HepG2 (cell line): Measurements from ENCODE around the gene NFATC1. TPM values are rescaled to one million over a fixed set of nuclear protein-coding genes. Genes with fewer than 3 reads are reported as not detected.

Experiments used
- ATAC-seq: fragments of 200-7000 bp; cut with Tn5 transposase; 3 replicates; pipeline ENCODE4 v1.9.1; 2020; ENCODE audit warnings: mild to moderate bottlenecking, moderate library complexity
- BruUV-seq: library from RNA; stranded (reverse); fragments of 400-500 nt; replicated peaks from 2 replicates; lab custom pipeline; 2021; lab: Mats Ljungman, UMichigan
- CTCF ChIA-PET: fragments of 300-600 bp; formaldehyde crosslinking; extraction: SDS; loops from one replicate; lab custom pipeline; 2021; ENCODE audit warnings: low total read pairs, inconsistent platforms, low intra/inter-chr PET ratio; lab: Yijun Ruan, JAX
- POLR2A ChIA-PET: fragments of 350-600 bp; sonication (Branson Sonifier 250); formaldehyde crosslinking; loops from one replicate; lab custom pipeline; 2020; ENCODE audit warnings: antibody characterized with exemption, inconsistent platforms; lab: Yijun Ruan, JAX
- DNase-seq: peaks from one replicate; pipeline ENCODE4 v3.0.0-alpha.2; 2015; ENCODE audit warnings: low spot score
- FAIRE-seq: peaks from 3 replicates; lab custom pipeline; 2011; peaks lifted over from hg19 to GRCh38; lab: Jason Lieb, UNC
- H2AFZ ChIP-seq: one replicate; pipeline ENCODE4 v1.6.1; 2011; ENCODE audit warnings: low read length, inconsistent platforms
- H3K27ac ChIP-seq: fragments of 300-600 bp; 3 replicates; pipeline ENCODE4 v1.8.0; 2011; ENCODE audit warnings: mixed run types, mild to moderate bottlenecking, mixed read lengths, low read length, inconsistent platforms; ENCODE audit not compliant: insufficient read depth; ENCODE audit errors: extremely low read length
- H3K27me3 ChIP-seq, 2 experiments: fragments of 200-600 bp in 1 of 2; 2 replicates in 1 of 2; 3 replicates in 1 of 2; pipeline versions ENCODE4 v1.6.0 to v1.8.0; 2011; ENCODE audit warnings: low read length in 2 of 2, mild to moderate bottlenecking in 2 of 2, moderate library complexity in 2 of 2, inconsistent platforms in 1 of 2; ENCODE audit not compliant: insufficient read depth in 2 of 2, control insufficient read depth in 1 of 2
- H3K36me3 ChIP-seq, 2 experiments: fragments of 200-600 bp in 1 of 2; replicated peaks in 1 of 2; 2 replicates in 1 of 2; 3 replicates in 1 of 2; pipeline versions ENCODE4 v1.5.1 to v1.8.0; 2011; ENCODE audit warnings: low read length in 2 of 2, inconsistent platforms in 1 of 2; ENCODE audit not compliant: insufficient read depth in 2 of 2, control insufficient read depth in 1 of 2
- H3K4me1 ChIP-seq: 2 replicates; pipeline ENCODE4 v1.5.1; 2012; ENCODE audit warnings: low read length, inconsistent platforms; ENCODE audit not compliant: insufficient read depth
- H3K4me2 ChIP-seq: 2 replicates; pipeline ENCODE4 v1.6.0; 2011; ENCODE audit warnings: low read depth, low read length, inconsistent platforms
- H3K4me3 ChIP-seq, 3 experiments: fragments of 200-600 bp in 1 of 3; sonication (generic), shearing (Covaris generic) in 1 of 3; replicated peaks in 1 of 3; 2 replicates each; pipeline ENCODE4 v1.5.1; 2011 to 2016; ENCODE audit warnings: low read length in 3 of 3, inconsistent platforms in 2 of 3, low read depth in 2 of 3, mild to moderate bottlenecking in 2 of 3, control low read depth in 1 of 3, mixed read lengths in 1 of 3; ENCODE audit not compliant: insufficient read depth in 1 of 3
- H3K79me2 ChIP-seq: one replicate; pipeline ENCODE4 v1.6.1; 2011; ENCODE audit warnings: low read length, inconsistent platforms; ENCODE audit not compliant: insufficient read depth
- H3K9ac ChIP-seq: 2 replicates; pipeline ENCODE4 v1.6.0; 2011; ENCODE audit warnings: mild to moderate bottlenecking, low read depth, low read length, inconsistent platforms; ENCODE audit not compliant: insufficient read depth
- H3K9me3 ChIP-seq: 2 replicates; pipeline ENCODE4 v1.5.1; 2012; ENCODE audit warnings: mild to moderate bottlenecking, low read length
- H4K20me1 ChIP-seq: 2 replicates; pipeline ENCODE4 v1.6.0; 2011; ENCODE audit warnings: inconsistent platforms, mild to moderate bottlenecking, low read length, moderate library complexity; ENCODE audit not compliant: insufficient read depth
- ARNT2 ChIP-seq: sonication (generic); formaldehyde crosslinking; IDR thresholded peaks from 2 replicates; pipeline ENCODE4 v1.8.0; 2022; ENCODE audit warnings: mild to moderate bottlenecking, low read depth, missing genetic modification reagents, moderate library complexity
- CREB1 ChIP-seq, 2 experiments: fragments of 450-650 bp in 1 of 2; IDR thresholded peaks; 2 replicates each; pipeline ENCODE4 v1.6.1; 2016 to 2017; ENCODE audit warnings: control low read depth in 1 of 2, mild to moderate bottlenecking in 1 of 2, missing compliant biosample characterization in 1 of 2, missing genetic modification characterization in 1 of 2
- DNMT3B ChIP-seq: conservative IDR thresholded peaks from 2 replicates; pipeline ENCODE4 v1.6.1; 2016; ENCODE audit warnings: missing biosample characterization, control low read depth
- ISL2 ChIP-seq: sonication (generic); formaldehyde crosslinking; IDR thresholded peaks from 2 replicates; pipeline ENCODE4 v1.5.0; 2020; ENCODE audit warnings: missing genetic modification reagents
- NFATC3 ChIP-seq: sonication (generic); formaldehyde crosslinking; IDR thresholded peaks from 2 replicates; pipeline ENCODE4 v1.5.1; 2020; ENCODE audit warnings: mild to moderate bottlenecking, missing genetic modification reagents
- PHB2 ChIP-seq: fragments of 450-650 bp; IDR thresholded peaks from 2 replicates; pipeline ENCODE4 v1.6.1; 2018; ENCODE audit not compliant: partially characterized antibody
- PITX1 ChIP-seq: sonication (generic); formaldehyde crosslinking; IDR thresholded peaks from 2 replicates; pipeline ENCODE4 v1.5.1; 2020; ENCODE audit warnings: mild to moderate bottlenecking, missing genetic modification reagents
- U2AF1 ChIP-seq: fragments of 200-400 bp; formaldehyde crosslinking; optimal IDR thresholded peaks from 2 replicates; pipeline ENCODE3; 2017; ENCODE audit warnings: mild to moderate bottlenecking, low read depth, low read length
- ZFYVE20 ChIP-seq: sonication (generic); formaldehyde crosslinking; IDR thresholded peaks from 2 replicates; pipeline ENCODE4 v1.8.0; 2023; ENCODE audit warnings: low read depth, mild to moderate bottlenecking, moderate library complexity, missing genetic modification reagents, borderline replicate concordance
- ZNF12 ChIP-seq: sonication (generic); formaldehyde crosslinking; IDR thresholded peaks from 2 replicates; pipeline ENCODE4 v1.5.0; 2020; ENCODE audit warnings: missing genetic modification reagents
- WGBS: methylation state at CpG from one replicate; pipeline ENCODE4 v1.1.6; 2017; ENCODE audit warnings: low lambda C conversion rate; 5-methylcytosine and 5-hydroxymethylcytosine counted together
- in situ Hi-C: cut with HindIII; loops from 2 replicates; pipeline ENCODE4 v1.10.0; 2017; ENCODE audit warnings: low pct_unique_long_range_greater_than_20kb; ENCODE audit not compliant: extremely low pct_ligation_motif_present
- intact Hi-C: fragments of 100-400 bp; cut with micrococcal nuclease; formaldehyde crosslinking; loops from one replicate; pipeline ENCODE4 v1.10.0; 2022; ENCODE audit not compliant: unreplicated experiment
- polyA plus RNA-seq, 8 experiments: library from polyadenylated mRNA; depleted of rRNA in 3 of 8; stranded (reverse) in 7 of 8; unstranded in 1 of 8; fragments of >200 nt; fragmentation: Illumina TruSeq in 4 of 8; extraction: Trizol in 4 of 8; gene quantifications; 2 replicates each; pipeline versions ENCODE4 v1.2.1 to v1.2.3, GENCODE V29; 2011 to 2016; ENCODE audit warnings: low read depth in 4 of 8, missing spikeins in 1 of 8, mixed read lengths in 1 of 8; ENCODE audit not compliant: insufficient read depth in 1 of 8
- total RNA-seq, 5 experiments: library from RNA; depleted of rRNA; stranded (reverse); fragments of >200 nt; fragmentation: Illumina TruSeq; extraction: Trizol; gene quantifications; 2 replicates each; pipeline ENCODE4 v1.2.3, GENCODE V29; 2016; ENCODE audit warnings: low read depth in 1 of 5
- TF ChIP-seq, protein P1 (sequence below): sonication (generic); formaldehyde crosslinking; conservative IDR thresholded peaks from 2 replicates; pipeline ENCODE4 v1.4.0; 2020; ENCODE audit warnings: missing genetic modification reagents

Gene NFATC1
- total and polyA plus RNA-seq, 2 of the 13 experiments (the other 11 are each of a cell fraction or from before 2014, with no cell fraction given), result not detected

DNA sequence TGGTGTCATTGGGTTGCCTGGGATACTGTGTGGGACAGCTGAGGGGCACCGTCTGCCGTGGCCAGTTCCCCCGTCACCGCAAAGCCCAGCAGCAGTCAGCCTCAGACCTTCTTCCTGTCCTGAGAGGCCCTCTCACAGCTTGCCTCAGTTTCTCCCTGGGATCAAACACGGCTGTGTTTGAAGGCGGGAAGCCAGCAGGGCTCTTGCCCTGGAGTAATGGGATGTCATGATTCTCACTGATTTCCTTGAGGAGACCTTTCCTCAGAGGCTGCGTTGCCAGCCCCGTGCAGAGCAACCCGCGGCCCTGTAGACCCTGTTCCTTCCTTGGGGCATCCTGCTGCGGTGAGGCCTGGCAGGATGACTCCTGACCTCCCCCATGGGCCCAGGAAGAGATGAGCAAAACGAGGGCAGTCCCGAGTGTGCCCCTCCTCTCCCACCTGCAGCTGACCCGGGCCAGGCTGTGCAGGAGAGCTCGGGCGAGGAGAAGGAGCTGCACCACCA is 13.9 kb upstream of the NFATC1 start:
- in situ Hi-C loops, result loop anchor here (5.0 kb wide), 1 partner anchor 150 kb away; no protein-coding TSS in a partner anchor
- no peak for DNase-seq
- CTCF ChIA-PET, result interaction anchor here (1.9 to 2.0 kb wide), 2 partner anchors 147 to 262 kb away, joined by 17 to 18 read pairs; no protein-coding TSS in a partner anchor

More for the DNA sequence above, 13.9 kb upstream of the NFATC1 start:
- Histone ChIP-seq H4K20me1 (peaks cover 3% of the 10 kb centered on the region; the same call in 1 of the 2 replicates), H3K9me3 (no peaks in the 10 kb centered on the region), H2AFZ (no peak overlapping the region), H3K4me2 (no peak overlapping the region), H3K27ac (no peak overlapping the region), H3K4me1 (no peaks in the 10 kb centered on the region), H3K79me2 (no peaks in the 10 kb centered on the region), H3K4me3 (no peak overlapping the region), H3K27me3 (peaks cover 0 to 36% of the 10 kb centered on the region in 2 experiments; a peak in 3 of 5 replicates), H3K9ac (no peak overlapping the region), H3K36me3 (no peaks in the 10 kb centered on the region)
- ATAC-seq, result no peak
- WGBS, result 80% methylated on average over 2 of the region's 16 CpGs
- TF ChIP-seq NFATC3 (CRISPR knock-in tag) (no peak), U2AF1 (no peak), ZFYVE20 (CRISPR knock-in tag) (no peak), ISL2 (no peak), DNMT3B (CRISPR knock-in tag) (no peak), ARNT2 (CRISPR knock-in tag) (no peak), PITX1 (CRISPR knock-in tag) (no peak), CREB1 (IDR thresholded peaks at IDR 0.05) (no peak), CREB1 (CRISPR knock-in tag; IDR thresholded peaks at IDR 0.05) (no peak), PHB2 (no peak), ZNF12 (CRISPR knock-in tag) (no peak)
- TF ChIP-seq, protein P1, sequence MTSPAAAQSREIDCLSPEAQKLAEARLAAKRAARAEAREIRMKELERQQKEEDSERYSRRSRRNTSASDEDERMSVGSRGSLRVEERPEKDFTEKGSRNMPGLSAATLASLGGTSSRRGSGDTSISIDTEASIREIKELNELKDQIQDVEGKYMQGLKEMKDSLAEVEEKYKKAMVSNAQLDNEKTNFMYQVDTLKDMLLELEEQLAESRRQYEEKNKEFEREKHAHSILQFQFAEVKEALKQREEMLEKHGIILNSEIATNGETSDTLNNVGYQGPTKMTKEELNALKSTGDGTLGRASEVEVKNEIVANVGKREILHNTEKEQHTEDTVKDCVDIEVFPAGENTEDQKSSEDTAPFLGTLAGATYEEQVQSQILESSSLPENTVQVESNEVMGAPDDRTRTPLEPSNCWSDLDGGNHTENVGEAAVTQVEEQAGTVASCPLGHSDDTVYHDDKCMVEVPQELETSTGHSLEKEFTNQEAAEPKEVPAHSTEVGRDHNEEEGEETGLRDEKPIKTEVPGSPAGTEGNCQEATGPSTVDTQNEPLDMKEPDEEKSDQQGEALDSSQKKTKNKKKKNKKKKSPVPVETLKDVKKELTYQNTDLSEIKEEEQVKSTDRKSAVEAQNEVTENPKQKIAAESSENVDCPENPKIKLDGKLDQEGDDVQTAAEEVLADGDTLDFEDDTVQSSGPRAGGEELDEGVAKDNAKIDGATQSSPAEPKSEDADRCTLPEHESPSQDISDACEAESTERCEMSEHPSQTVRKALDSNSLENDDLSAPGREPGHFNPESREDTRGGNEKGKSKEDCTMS (CRISPR knock-in tag), result no peak
- FAIRE-seq, result no peak
- POLR2A ChIA-PET, result no interaction called here
- no TSS peak for BruUV-seq
- intact Hi-C loops, result loop anchor here (1.0 to 2.0 kb wide), 2 partner anchors 147 to 263 kb away; no protein-coding TSS in a partner anchor
